ENCODE results near the gene PSMB2. TPM values are rescaled to one million over a fixed set of nuclear protein-coding genes. Genes with fewer than 3 reads are reported as not detected.

Gene PSMB2
- total RNA-seq, 1 experiment from 2014 or later = 122 TPM

DNA sequence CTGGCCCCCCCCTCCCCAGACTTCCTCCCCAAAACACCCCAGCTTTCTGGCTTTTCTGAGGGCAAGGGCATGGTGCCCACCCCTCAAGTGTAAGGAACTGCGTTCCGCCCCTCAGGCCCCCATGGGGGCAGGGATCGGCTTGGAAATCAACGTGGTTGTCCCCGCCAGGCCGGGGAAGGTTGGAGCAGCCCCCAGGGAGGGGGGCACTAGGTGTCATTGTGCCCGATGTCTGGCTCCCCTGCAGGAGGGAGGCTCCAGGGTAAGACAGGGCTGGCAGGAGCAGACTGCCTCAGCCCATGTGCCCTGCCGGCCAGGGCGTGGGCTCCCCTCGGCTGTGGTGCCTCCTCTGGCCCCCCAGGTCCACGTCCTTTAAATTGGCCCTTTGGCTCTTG lies 75.6 kb downstream of the PSMB2 start:
- intact Hi-C loops (cut with micrococcal nuclease) = loop anchor here (2.0 kb wide), 1 partner anchor 363 kb away; no protein-coding TSS in a partner anchor
- RAD21 ChIA-PET (ENCODE audit: low non-redundant PET in 1 of 2, low total read pairs in 2 of 2, uncharacterized antibody in 2 of 2, unreplicated experiment in 2 of 2) = interaction anchor here in 1 of 2 experiments (1.4 kb wide), 1 partner anchor 115 kb away, joined by 8 read pairs; no protein-coding TSS in a partner anchor
- TF ChIP-seq ZFX (IDR thresholded peaks at IDR 0.05) = no peak
- no peak for TF ChIP-seq CBX3 (IDR thresholded peaks at IDR 0.05; ENCODE audit: low read depth)
- TF ChIP-seq, protein P1, sequence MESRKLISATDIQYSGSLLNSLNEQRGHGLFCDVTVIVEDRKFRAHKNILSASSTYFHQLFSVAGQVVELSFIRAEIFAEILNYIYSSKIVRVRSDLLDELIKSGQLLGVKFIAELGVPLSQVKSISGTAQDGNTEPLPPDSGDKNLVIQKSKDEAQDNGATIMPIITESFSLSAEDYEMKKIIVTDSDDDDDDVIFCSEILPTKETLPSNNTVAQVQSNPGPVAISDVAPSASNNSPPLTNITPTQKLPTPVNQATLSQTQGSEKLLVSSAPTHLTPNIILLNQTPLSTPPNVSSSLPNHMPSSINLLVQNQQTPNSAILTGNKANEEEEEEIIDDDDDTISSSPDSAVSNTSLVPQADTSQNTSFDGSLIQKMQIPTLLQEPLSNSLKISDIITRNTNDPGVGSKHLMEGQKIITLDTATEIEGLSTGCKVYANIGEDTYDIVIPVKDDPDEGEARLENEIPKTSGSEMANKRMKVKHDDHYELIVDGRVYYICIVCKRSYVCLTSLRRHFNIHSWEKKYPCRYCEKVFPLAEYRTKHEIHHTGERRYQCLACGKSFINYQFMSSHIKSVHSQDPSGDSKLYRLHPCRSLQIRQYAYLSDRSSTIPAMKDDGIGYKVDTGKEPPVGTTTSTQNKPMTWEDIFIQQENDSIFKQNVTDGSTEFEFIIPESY (IDR thresholded peaks at IDR 0.05; ENCODE audit: extremely low read depth, insufficient replicate concordance, low read length) = no peak
- TF ChIP-seq, protein P2, sequence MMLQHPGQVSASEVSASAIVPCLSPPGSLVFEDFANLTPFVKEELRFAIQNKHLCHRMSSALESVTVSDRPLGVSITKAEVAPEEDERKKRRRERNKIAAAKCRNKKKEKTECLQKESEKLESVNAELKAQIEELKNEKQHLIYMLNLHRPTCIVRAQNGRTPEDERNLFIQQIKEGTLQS (IDR thresholded peaks at IDR 0.05) = no peak
- TF ChIP-seq SIN3A (IDR thresholded peaks at IDR 0.05; ENCODE audit: low read depth) = no peak
- no peak for TF ChIP-seq CTCF (IDR thresholded peaks at IDR 0.05 in 2 of 3, conservative IDR thresholded peaks at IDR 0.05 in 1 of 3; ENCODE audit: borderline replicate concordance in 1 of 3, insufficient read depth in 1 of 3, low read depth in 2 of 3, low read length in 2 of 3)
- TF ChIP-seq EGR1 (IDR thresholded peaks at IDR 0.05; ENCODE audit: low read depth) = no peak
- TF ChIP-seq TCF7L2 (IDR thresholded peaks at IDR 0.05; ENCODE audit: borderline replicate concordance, extremely low read depth, insufficient read depth, insufficient read length) = no peak

More for the DNA sequence above, 75.6 kb downstream of the PSMB2 start:
- H3K36me3 ChIP-seq (ENCODE audit: control insufficient read depth in 1 of 2, insufficient read depth in 2 of 2, low read length in 2 of 2) = peaks cover 4 to 7% of the 10 kb centered on the region in 2 experiments; a peak in 3 of 4 replicates
- H3K4me2 ChIP-seq (ENCODE audit: low read length) = no peak overlapping the region
- no TSS peak for BruUV-seq (replicated peaks)
- no peaks in the 10 kb centered on the region for H4K20me1 ChIP-seq (ENCODE audit: insufficient read depth)
- POLR2A ChIA-PET = no interaction called here
- no peaks in the 10 kb centered on the region for H3K79me2 ChIP-seq (ENCODE audit: insufficient read depth, low read length)
- DNase-seq (ENCODE audit: low read depth, low spot score) (no peak), ATAC-seq (no peak)
- no peaks in the 10 kb centered on the region for H3K9me3 ChIP-seq (ENCODE audit: control insufficient read depth in 1 of 2, insufficient read depth in 1 of 2, low read depth in 1 of 2, low read length in 2 of 2)
- no peaks in the 10 kb centered on the region for H3K27me3 ChIP-seq (ENCODE audit: insufficient read depth, low read length)
- CTCF ChIA-PET = interaction anchor here (0.6 to 1.7 kb wide), 4 partner anchors 8 to 397 kb away, joined by 3 to 32 read pairs (median 10); partner anchors contain the start of gene TFAP2E
- H2AFZ ChIP-seq (ENCODE audit: low read depth, low read length, poor library complexity, severe bottlenecking) = no peak overlapping the region
- no peak overlapping the region for H3K4me3 ChIP-seq (replicated peaks in 1 of 2; ENCODE audit: low read depth in 1 of 2, low read length in 2 of 2)
- no peak overlapping the region for H3K9ac ChIP-seq (ENCODE audit: low read length)
- no peak overlapping the region for H3K27ac ChIP-seq (ENCODE audit: low read depth, low read length)
- H3K9me2 ChIP-seq (ENCODE audit: insufficient read depth) = no peaks in the 10 kb centered on the region
- peaks cover 7 to 12% of the 10 kb centered on the region in 2 experiments; a peak in 3 of 4 replicates for H3K4me1 ChIP-seq (ENCODE audit: control insufficient read depth in 1 of 2, insufficient read depth in 2 of 2, low read length in 2 of 2)

Measured in HCT116 (cell line).